ENCODE measurements around the gene FRZB.
"Not testable (repeated sequence)": the region's sequence is repeated elsewhere in the genome, so short reads cannot be mapped to it uniquely, and the experiment has no call there.

Gene FRZB

DNA sequence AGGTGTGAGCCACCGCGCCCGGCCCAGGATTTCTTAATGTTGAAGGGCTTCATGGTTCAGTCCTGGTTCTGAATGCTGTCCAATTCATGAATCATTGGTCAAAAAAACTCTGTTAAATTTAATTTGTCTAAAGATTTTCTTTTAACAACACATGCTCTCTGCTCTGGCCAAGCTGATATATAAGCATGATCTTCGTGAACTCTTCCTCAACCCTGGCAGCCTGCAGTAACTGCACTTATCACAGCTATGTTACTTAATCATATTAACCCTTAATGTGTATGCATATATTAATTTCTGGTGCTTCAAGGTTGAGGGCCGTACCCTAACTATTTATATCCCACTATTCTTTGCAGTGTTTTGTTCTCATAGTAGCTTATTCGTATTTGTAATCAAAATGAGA, 29.4 kb upstream of the FRZB start:
- H3K36me3 Mint-ChIP-seq (ENCODE audit: low read depth): no peaks in the 10 kb centered on the region
- no peak overlapping the region for H3K27ac Mint-ChIP-seq
- no peaks in the 10 kb centered on the region for H3K9me3 Mint-ChIP-seq
- no peak overlapping the region for H3K4me3 Mint-ChIP-seq
- peaks cover 10% of the 10 kb centered on the region for H3K4me1 Mint-ChIP-seq (ENCODE audit: low read depth)
- H3K27me3 Mint-ChIP-seq (ENCODE audit: low read depth): peaks cover 6% of the 10 kb centered on the region

DNA sequence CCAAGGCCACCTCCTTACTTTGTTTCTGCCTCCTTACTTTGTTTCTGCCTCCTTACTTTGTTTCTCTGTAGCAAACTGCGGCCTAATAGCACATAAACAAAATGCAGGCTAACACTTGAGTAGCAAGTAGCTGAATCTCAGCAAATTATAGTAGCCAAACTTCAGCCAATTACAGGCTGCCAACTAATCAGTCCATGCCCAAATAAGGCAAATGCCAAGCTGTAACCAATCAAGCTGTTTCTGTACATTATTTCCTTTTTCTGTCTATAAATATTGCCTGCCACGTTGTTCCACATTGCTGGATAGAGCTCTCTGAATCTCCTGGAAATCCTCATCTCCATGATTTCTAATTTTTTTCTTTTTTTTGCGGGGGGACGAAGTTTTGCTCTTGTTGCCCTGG, 28.7 kb upstream of the FRZB start:
- no peaks in the 10 kb centered on the region for H3K36me3 Mint-ChIP-seq (ENCODE audit: low read depth)
- H3K9me3 Mint-ChIP-seq: no peaks in the 10 kb centered on the region
- H3K27me3 Mint-ChIP-seq (ENCODE audit: low read depth): peaks cover 6% of the 10 kb centered on the region
- no peak overlapping the region for H3K4me3 Mint-ChIP-seq
- H3K27ac Mint-ChIP-seq: no peak overlapping the region
- H3K4me1 Mint-ChIP-seq (ENCODE audit: low read depth): peaks cover 10% of the 10 kb centered on the region

DNA sequence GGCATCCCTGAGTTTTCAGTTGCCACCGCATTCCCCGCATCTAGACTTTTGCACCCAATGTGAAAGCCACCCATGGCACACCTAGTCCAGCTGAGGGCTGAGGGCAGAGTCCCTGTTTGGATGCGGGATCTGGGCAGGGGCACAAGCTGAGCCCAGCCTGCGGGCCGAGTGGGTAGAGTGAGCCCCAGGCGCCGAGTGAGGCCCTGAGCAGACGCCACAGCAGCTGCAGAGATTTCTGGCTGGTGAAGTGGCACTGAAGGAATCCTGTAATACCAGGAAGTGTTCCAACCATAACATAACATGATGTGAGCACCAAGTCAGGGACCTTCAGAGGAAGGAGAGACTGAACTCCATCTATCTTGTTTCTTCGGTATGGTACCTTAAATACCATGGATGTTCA, 27.7 kb upstream of the FRZB start:
- Mint-ChIP-seq H3K27me3 (ENCODE audit: low read depth) (peaks cover 6% of the 10 kb centered on the region), H3K36me3 (ENCODE audit: low read depth) (no peaks in the 10 kb centered on the region), H3K27ac (no peak overlapping the region), H3K4me1 (ENCODE audit: low read depth) (peaks cover 4% of the 10 kb centered on the region), H3K9me3 (no peaks in the 10 kb centered on the region), H3K4me3 (no peak overlapping the region)

DNA sequence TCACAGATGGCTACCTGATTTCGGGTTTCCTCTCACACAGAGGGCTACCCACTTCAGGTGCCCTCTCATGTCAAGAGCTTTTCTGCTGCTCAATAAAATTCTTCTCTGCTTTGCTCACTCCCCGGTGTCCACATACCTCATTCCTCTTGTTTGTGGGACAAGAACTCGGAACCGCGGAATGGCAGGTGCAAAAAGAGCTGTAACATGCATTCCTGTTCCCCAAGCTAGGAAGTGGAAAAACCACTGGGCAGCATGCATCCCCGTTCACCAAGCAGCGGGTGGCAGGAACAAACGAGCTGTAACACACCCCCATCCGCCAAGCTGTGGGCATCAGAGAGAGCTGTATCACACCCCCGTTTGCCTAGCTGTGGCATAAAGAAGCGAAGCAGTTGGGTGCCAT, 27.2 kb upstream of the FRZB start:
- H3K36me3 Mint-ChIP-seq (ENCODE audit: low read depth): no peaks in the 10 kb centered on the region
- no peak overlapping the region for H3K4me3 Mint-ChIP-seq
- H3K27me3 Mint-ChIP-seq (ENCODE audit: low read depth): peaks cover 6% of the 10 kb centered on the region
- H3K27ac Mint-ChIP-seq: no peak overlapping the region
- H3K9me3 Mint-ChIP-seq: no peaks in the 10 kb centered on the region
- peaks cover under 1% of the 10 kb centered on the region for H3K4me1 Mint-ChIP-seq (ENCODE audit: low read depth)

DNA sequence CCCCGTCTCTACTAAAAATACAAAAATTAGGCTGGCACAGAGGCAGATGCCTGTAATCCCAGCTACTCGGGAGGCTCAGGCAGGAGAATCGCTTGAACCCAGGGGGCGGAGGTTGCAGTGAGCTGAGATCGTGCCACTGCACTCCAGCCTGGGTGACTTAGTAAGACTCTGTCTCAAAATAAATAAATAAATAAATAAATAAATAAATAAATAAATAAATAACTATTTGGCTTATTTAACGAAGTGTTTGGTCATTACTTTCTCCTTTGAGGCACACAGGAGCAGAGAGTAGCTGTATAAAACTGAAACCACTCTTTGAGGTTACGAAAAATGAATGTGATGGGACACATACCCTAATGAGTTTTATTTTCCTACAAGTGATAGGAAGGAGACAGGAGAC, 26.6 kb upstream of the FRZB start:
- not testable (repeated sequence) for H3K4me1 Mint-ChIP-seq (ENCODE audit: low read depth); H3K36me3 Mint-ChIP-seq (ENCODE audit: low read depth); H3K4me3 Mint-ChIP-seq; H3K9me3 Mint-ChIP-seq; H3K27ac Mint-ChIP-seq; H3K27me3 Mint-ChIP-seq (ENCODE audit: low read depth)

DNA sequence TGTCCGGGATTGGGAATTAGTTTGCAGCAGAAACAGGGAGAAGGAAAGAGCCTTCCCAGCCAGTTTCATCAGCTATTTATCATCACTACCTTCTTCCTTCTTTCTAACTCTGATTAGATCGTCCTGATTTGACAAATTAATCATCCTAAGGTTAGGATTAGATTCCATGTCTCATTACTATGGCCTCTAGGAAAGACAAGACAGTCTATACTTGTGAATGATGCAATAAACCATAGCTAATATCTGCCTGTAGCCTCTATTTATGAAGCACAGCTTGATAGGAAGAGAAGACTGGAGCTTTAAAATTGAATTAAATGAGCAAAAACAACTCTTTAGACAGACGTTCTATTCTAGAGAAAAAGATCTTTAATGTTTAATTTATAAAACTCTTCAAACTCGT, 25.2 kb upstream of the FRZB start:
- Mint-ChIP-seq H3K27me3 (ENCODE audit: low read depth) (peaks cover 6% of the 10 kb centered on the region), H3K4me1 (ENCODE audit: low read depth) (no peaks in the 10 kb centered on the region), H3K4me3 (no peak overlapping the region), H3K27ac (no peak overlapping the region), H3K9me3 (no peaks in the 10 kb centered on the region), H3K36me3 (ENCODE audit: low read depth) (no peaks in the 10 kb centered on the region)

DNA sequence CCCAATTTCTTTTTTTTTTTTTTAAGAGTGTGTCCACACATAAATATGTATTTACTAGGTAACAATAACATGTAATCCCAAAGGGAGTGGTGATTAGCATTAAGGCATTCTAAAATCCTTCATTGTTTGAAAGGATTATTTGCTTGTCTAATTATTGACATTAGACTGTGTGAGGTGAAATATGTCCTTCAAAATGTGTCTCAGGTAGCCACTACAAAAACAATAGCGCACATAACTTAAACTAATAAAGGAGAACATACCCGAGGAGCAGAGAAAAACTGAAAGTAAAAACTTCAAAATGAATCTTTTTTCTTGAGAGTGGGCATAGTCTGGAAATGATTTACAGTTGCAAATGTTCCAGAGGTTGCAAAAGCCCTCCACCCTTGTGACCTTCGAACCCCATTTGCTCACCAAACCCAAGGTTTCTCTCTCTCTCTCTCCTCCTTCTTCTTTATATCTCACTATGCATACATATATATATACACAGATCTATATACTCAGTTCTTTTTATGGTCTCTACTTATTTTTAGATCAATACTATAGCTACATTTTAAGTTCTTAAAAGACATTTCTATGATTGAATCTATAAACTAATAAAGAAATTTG, 24.4 kb upstream of the FRZB start:
- peaks cover 6% of the 10 kb centered on the region for H3K27me3 Mint-ChIP-seq (ENCODE audit: low read depth)
- no peaks in the 10 kb centered on the region for H3K36me3 Mint-ChIP-seq (ENCODE audit: low read depth)
- H3K4me1 Mint-ChIP-seq (ENCODE audit: low read depth): no peaks in the 10 kb centered on the region
- H3K27ac Mint-ChIP-seq: no peak overlapping the region
- no peak overlapping the region for H3K4me3 Mint-ChIP-seq
- H3K9me3 Mint-ChIP-seq: no peaks in the 10 kb centered on the region

DNA sequence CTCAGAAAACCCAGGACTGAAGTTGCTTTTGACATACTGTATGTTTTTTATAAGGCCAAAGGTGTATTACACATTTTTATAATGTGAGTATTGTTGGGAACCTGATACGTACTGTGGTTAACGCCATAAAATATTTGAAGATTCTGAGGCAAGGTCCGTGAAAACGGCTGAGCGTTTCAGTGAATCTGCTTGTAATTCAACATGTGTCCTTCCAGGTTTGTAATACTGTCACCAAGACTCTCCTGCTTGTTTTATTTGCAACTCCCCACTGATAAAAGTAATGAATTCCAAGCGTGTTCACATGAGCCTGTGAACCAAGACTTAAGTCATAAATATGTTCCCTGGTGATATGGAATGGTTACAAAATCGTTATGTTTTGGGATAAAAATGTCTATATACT, 23.9 kb upstream of the FRZB start:
- Mint-ChIP-seq H3K4me1 (ENCODE audit: low read depth) (no peaks in the 10 kb centered on the region), H3K27me3 (ENCODE audit: low read depth) (peaks cover 8% of the 10 kb centered on the region), H3K4me3 (no peak overlapping the region), H3K27ac (no peak overlapping the region), H3K9me3 (no peaks in the 10 kb centered on the region), H3K36me3 (ENCODE audit: low read depth) (no peaks in the 10 kb centered on the region)

DNA sequence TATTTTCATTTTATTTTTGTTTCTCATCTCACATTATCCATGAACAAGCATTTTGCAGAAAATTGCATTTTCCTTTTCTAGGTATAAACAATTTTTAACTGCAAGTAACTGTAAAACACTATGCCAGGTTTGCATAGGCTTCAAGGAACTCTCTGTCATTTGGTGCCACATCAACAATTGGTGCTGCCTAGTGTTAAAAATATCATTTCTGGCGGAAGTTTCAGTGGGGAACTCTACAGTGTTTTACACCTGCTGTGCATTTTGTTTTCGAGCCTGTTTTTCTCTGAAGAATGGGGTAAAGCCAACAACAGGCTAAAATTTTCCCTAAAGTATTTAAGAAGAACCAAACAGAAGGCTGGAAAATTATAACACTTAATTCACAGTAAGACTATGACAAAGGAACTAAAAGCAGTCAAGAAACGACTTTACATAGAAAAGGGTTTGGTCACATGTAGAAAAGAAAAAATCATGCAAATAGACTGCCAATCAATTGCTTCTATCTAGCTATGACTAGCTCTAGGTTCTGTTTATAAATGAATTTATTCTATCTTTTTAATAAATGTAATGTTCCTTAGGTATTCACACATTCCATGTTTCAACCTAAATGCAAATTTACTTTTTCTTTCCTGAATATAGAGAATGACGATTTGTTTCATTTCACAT, 21.4 kb upstream of the FRZB start:
- no peaks in the 10 kb centered on the region for H3K4me1 Mint-ChIP-seq (ENCODE audit: low read depth)
- H3K9me3 Mint-ChIP-seq: no peaks in the 10 kb centered on the region

DNA sequence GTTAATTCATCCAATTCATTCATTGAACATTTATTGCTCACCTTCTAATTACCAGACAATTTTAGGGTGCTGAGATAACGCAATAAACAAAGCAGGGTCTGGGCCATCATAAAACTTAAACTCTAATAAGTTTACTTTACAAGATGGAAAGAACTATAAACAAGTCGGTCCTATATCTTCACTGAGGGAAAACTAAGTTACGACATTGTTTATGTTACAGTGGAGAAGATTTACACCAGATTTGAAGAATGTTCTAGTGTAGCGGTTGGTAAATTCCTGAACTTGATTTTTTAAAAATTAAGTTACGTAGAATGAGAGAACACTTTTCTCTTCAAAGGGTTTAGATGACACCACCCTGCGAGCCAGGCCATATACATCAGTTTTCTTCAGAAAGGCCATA, 20.7 kb upstream of the FRZB start:
- H3K27me3 Mint-ChIP-seq (ENCODE audit: low read depth): peaks cover 8% of the 10 kb centered on the region

More for the DNA sequence above, 21.4 kb upstream of the FRZB start:
- Mint-ChIP-seq H3K4me3 (no peak overlapping the region), H3K27me3 (ENCODE audit: low read depth) (peaks cover 8% of the 10 kb centered on the region), H3K36me3 (ENCODE audit: low read depth) (no peaks in the 10 kb centered on the region), H3K27ac (no peak overlapping the region)

DNA sequence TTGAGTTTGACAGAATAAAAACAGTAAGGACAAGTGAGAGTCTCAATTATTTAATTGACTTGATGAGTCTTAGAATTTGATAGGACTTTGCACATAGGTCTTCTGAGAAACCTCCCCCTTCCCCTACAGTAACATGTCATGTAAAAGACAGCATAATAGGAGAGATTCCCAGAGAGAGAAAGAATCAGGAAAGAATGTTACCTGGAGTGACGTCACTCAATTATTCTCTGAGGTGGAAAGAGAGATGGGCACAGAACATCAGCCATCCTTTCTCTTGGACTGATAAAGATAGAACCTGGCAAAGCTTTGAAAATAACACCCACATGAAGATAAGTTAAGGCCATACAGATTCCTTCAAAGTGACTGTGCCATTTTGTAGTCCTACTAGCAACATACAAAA, 19.3 kb upstream of the FRZB start:
- Mint-ChIP-seq H3K27ac (no peak overlapping the region), H3K4me1 (ENCODE audit: low read depth) (no peaks in the 10 kb centered on the region), H3K9me3 (no peaks in the 10 kb centered on the region), H3K4me3 (no peak overlapping the region), H3K27me3 (ENCODE audit: low read depth) (peaks cover 2% of the 10 kb centered on the region), H3K36me3 (ENCODE audit: low read depth) (no peaks in the 10 kb centered on the region)

More for the DNA sequence above, 20.7 kb upstream of the FRZB start:
- Mint-ChIP-seq H3K27ac (no peak overlapping the region), H3K4me3 (no peak overlapping the region), H3K36me3 (ENCODE audit: low read depth) (no peaks in the 10 kb centered on the region), H3K9me3 (no peaks in the 10 kb centered on the region), H3K4me1 (ENCODE audit: low read depth) (no peaks in the 10 kb centered on the region)

DNA sequence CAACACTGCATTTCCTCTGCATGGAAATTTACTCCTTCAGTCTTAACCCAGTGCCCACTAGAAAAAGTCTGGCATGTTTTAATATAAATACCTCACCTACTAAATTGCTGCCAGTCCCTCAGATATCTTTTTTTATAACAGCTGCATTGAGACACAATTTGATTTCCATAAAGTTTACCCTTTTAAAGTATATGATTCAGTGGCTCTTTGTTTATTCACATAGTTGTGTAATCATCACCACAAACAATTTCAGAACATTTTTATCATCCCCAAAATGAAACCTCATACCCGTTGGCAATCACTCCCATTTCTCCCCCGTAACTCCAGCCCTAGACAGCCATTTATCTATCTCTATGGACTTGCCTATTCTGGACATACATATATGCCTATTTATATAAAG, 17.0 kb upstream of the FRZB start:
- peaks cover 2% of the 10 kb centered on the region for H3K27me3 Mint-ChIP-seq (ENCODE audit: low read depth)
- H3K9me3 Mint-ChIP-seq: peaks cover 5% of the 10 kb centered on the region
- H3K36me3 Mint-ChIP-seq (ENCODE audit: low read depth): no peaks in the 10 kb centered on the region
- H3K4me3 Mint-ChIP-seq: no peak overlapping the region
- H3K4me1 Mint-ChIP-seq (ENCODE audit: low read depth): no peaks in the 10 kb centered on the region
- no peak overlapping the region for H3K27ac Mint-ChIP-seq

DNA sequence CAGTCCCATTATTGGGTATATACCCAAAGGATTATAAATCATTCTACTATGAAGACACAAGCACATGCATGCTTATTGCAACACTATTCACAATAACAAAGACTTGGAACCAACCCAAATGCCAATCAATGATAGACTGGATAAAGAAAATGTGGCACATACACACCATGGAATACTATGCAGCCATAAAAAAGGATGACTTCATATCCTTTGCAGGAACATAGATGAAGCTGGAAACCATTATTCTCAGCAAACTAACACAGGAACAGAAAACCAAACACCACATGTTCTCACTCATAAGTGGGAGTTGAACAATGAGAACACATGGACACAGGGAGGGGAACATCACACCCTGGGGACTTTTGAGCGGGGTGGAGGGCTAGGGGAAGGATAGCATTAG, 13.7 kb upstream of the FRZB start:
- not testable (repeated sequence) for H3K4me1 Mint-ChIP-seq (ENCODE audit: low read depth); H3K27ac Mint-ChIP-seq; H3K27me3 Mint-ChIP-seq (ENCODE audit: low read depth); H3K36me3 Mint-ChIP-seq (ENCODE audit: low read depth); H3K4me3 Mint-ChIP-seq
- peaks cover 11% of the 10 kb centered on the region for H3K9me3 Mint-ChIP-seq

DNA sequence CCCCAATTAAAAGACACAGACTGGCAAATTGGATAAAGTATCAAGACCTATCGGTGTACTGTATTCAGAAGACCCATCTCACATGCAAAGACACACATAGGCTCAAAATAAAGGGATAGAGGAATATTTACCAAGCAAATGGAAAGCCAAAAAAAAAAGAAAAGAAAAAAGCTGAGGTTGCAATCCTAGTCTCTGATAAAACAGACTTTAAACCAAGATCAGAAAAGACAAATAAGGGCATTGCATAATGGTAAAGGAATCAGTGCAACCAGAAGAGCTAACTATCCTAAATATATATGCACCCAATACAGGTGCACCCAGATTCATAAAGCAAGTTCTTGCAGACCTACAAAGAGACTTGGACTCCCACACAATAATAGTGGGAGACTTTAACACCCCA, 10.2 kb upstream of the FRZB start:
- H3K36me3 Mint-ChIP-seq (ENCODE audit: low read depth); H3K27ac Mint-ChIP-seq; H3K4me1 Mint-ChIP-seq (ENCODE audit: low read depth); H3K4me3 Mint-ChIP-seq; H3K27me3 Mint-ChIP-seq (ENCODE audit: low read depth): not testable (repeated sequence)
- H3K9me3 Mint-ChIP-seq: peaks cover 11% of the 10 kb centered on the region

DNA sequence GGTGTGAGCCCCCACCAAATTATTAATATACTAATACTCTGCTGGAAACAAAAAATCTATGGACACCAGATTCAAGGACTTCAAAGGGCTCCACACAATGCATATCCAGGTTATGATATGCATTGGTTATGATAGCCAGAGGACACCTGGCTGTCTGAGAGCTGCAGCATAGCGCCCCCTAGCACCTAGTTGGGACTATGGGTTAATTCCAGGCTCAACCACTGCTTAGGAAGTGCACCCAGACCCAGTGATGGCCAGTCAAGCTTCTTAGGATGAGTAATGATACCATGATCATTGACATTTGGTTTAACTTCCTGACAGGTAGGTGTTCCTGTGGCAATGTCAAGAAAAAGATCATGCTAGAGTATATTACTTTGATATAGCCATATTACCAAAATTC, 3.8 kb upstream of the FRZB start:
- no peak overlapping the region for H3K27ac Mint-ChIP-seq
- peaks cover 14% of the 10 kb centered on the region for H3K4me1 Mint-ChIP-seq (ENCODE audit: low read depth)
- no peak overlapping the region for H3K4me3 Mint-ChIP-seq
- H3K36me3 Mint-ChIP-seq (ENCODE audit: low read depth): no peaks in the 10 kb centered on the region
- H3K9me3 Mint-ChIP-seq: no peaks in the 10 kb centered on the region
- H3K27me3 Mint-ChIP-seq (ENCODE audit: low read depth): peaks cover 46% of the 10 kb centered on the region

All from T-helper 1 cell treated with Interleukin-12 subunit alpha and Interleukin-12 subunit beta and Interleukin-4 antibody, amounts not matched to agents 30 μg/mL and 1 μg/mL, for 36 hours (primary cell).